ENCODE measurements around the gene ZNF490.
A peak's percentile ranks its signal among the peaks of the same experiment; 100 is the strongest.
"Not testable (repeated sequence)": the region's sequence is repeated elsewhere in the genome, so short reads cannot be mapped to it uniquely, and the experiment has no call there.

Gene ZNF490

GRCh38 chr19:12610540-12611360, at the start of gene ZNF490, which contains the start of gene ZNF791:
Gene ZNF490, minus strand, starts transcription at chr19:12610813. Its CDS starts 133 bp downstream, at chr19:12610680.
Gene ZNF791, plus strand, starts transcription at chr19:12610920. Its CDS starts 160 bp downstream, at chr19:12611080.
- peak; percentile 97 for DNase-seq (ENCODE audit: low read depth)

GRCh38 chr19:12657966-12658365, 47.4 kb upstream of the ZNF490 start:
- DNase-seq (ENCODE audit: low read depth): no peak

GRCh38 chr19:12656899-12657571, 46.4 kb upstream of the ZNF490 start:
- no peak for DNase-seq (ENCODE audit: low read depth)

DNA sequence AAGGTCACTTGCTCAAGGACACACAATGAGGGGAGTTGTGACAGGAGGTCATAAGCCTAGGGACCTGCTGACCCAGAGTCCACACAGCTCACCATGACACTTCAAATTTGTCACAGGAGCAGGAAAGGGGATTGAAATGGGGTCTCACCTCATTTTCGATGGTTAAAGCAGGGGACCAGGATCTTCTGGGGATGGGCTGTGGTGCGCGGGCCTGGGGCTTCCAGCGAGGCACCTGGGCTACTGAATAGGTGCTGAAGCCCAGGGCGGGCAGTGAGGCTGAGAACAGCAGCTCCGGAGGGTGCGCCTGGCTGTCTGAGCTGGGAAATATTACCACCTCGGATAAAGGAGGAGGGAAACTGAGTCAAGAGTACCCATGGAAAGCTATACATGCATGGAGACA, 44.9 kb upstream of the ZNF490 start:
- no peak for DNase-seq (ENCODE audit: low read depth)

- DNase-seq (ENCODE audit: low read depth): no peak
Measured at GRCh38 chr19:12652219-12652618, 41.6 kb upstream of the ZNF490 start.

DNA sequence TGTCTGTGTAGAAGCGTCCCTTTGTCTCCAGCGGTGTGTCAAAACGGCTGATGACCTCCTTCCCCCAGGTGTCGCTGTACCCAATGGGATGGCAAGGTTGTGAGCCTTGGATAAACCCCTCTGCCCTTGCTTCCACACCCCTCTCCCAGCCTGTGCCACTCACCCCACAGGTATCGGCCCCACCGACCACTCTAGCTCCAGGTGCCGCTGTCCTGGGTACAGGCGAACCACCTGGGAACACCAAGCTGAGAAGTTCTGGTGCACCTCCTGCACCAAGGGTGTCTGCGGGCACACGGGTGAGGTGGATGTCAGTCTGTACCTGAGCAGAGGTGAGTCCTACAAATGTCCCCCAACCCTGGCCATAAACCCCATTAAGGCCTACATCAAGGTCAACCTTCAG, 39.3 kb upstream of the ZNF490 start:
- DNase-seq (ENCODE audit: low read depth): no peak

- no peak for DNase-seq (ENCODE audit: low read depth)
Measured at GRCh38 chr19:12648088-12648487, 37.5 kb upstream of the ZNF490 start.

DNA sequence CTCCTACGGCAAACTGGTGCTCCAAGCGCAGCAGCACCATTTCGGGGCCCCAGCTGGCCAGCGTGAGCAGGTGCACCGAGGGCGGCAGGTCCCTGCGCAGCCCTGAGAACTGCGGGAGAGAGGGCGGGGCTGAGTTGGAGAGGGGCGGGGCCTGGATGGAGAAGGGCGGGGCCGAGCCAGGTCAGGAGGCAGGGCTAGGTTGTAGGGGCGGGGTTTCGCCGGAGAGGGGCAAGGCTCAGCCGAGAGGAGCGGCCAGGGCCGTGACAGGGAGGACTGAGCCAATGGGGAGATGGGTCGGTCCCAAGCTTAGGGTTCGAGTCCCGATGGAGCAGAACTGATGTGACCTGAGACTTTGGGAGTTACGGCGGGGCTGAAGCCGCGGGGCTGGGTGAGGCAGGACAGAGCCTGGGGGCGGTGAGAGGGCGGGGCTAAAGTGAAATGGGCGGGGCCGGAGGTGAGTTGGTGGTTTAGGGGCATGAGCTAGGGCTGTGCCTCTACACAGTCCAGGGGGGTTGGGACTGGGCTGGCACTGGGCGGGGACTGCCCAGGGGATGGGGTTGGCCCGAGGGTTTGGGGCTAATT, 37.0 kb upstream of the ZNF490 start:
- DNase-seq (ENCODE audit: low read depth): no peak

GRCh38 chr19:12647047-12647446, 36.4 kb upstream of the ZNF490 start:
- DNase-seq (ENCODE audit: low read depth): no peak

GRCh38 chr19:12646551-12646950, 35.9 kb upstream of the ZNF490 start:
- DNase-seq (ENCODE audit: low read depth): no peak

- DNase-seq (ENCODE audit: low read depth): not testable (repeated sequence)
Measured at GRCh38 chr19:12643716-12644115, 33.1 kb upstream of the ZNF490 start.

DNA sequence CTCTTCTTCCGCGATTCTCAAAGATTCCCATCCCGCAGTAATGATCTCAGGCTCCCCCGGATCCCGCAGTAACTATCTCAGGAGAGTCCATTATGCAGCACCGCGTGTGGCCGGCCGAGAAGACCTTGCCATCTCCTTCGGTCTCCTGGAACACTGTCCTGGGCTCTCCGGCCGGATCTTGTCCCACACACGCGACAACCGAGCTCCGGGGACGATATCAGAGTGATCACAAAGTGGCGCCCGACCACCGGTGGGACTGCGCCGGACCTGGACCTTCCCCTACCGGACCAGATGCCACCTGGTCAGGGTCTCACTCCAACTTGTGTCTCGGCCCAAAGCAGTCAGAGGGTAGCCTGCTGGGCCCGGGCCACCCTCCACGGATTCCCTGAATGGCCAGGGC, 31.9 kb upstream of the ZNF490 start:
- no peak for DNase-seq (ENCODE audit: low read depth)

DNA sequence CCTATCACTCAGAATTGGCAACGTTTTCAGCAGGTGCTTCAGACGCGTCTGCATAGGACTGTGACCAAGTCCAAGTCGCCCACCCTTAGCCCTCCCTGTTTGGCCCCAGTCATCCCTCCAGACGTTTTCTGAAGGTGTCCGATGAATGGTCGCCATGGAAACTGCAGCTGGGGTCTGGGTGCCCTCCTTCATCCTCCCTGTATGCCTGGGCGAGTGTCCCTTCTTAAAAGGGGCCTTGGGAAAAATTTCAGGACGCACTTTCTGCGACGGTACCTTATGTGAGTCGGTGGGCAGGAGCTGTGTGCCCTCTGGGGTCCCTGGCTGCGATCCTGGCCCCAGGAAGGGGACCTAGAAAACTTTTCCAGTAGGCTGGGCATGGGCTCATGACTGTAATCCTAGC, 30.8 kb upstream of the ZNF490 start:
- DNase-seq (ENCODE audit: low read depth): no peak

GRCh38 chr19:12639901-12640613, 29.4 kb upstream of the ZNF490 start:
- peak; percentile 81 for DNase-seq (ENCODE audit: low read depth)

GRCh38 chr19:12638611-12639182, 28.1 kb upstream of the ZNF490 start:
- DNase-seq (ENCODE audit: low read depth): no peak

DNA sequence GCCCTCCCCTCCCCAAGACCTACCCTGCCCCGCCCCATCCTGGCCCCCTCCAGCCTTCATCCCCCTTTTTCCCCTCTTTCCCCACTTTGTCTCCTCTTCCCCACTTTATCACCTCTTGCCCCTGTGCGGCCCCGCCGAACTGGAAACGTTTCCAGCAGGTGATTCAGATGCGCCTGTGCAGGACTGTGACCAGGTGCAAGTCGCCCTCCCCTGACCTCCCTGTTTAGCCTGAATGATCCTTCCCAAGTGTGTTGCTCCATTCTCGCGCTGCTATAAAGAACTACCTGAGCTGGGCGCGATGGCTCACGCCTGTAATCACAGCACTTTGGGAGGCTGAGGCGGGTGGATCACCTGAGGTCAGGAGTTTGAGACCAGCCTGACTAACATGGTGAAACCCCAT, 26.0 kb upstream of the ZNF490 start:
- DNase-seq (ENCODE audit: low read depth): no peak

DNA sequence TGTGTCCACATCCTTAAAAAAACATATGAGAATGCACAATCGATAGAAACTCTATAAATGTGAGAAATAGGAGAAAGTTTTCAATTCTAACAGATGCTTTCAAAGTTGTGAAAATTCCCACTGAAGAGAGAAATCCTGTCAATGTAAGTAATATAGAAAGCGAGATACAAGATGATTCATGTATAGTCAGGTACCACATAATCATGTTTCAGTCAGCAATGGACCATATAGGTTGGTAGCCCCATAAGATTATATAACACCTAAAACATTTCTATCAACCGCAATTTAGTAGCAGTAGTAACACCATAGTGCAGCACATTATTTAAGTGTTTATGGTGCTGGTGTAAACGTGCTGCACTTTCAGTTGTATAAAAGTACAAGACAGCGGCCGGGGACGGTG, 18.6 kb upstream of the ZNF490 start:
- DNase-seq (ENCODE audit: low read depth): no peak

DNA sequence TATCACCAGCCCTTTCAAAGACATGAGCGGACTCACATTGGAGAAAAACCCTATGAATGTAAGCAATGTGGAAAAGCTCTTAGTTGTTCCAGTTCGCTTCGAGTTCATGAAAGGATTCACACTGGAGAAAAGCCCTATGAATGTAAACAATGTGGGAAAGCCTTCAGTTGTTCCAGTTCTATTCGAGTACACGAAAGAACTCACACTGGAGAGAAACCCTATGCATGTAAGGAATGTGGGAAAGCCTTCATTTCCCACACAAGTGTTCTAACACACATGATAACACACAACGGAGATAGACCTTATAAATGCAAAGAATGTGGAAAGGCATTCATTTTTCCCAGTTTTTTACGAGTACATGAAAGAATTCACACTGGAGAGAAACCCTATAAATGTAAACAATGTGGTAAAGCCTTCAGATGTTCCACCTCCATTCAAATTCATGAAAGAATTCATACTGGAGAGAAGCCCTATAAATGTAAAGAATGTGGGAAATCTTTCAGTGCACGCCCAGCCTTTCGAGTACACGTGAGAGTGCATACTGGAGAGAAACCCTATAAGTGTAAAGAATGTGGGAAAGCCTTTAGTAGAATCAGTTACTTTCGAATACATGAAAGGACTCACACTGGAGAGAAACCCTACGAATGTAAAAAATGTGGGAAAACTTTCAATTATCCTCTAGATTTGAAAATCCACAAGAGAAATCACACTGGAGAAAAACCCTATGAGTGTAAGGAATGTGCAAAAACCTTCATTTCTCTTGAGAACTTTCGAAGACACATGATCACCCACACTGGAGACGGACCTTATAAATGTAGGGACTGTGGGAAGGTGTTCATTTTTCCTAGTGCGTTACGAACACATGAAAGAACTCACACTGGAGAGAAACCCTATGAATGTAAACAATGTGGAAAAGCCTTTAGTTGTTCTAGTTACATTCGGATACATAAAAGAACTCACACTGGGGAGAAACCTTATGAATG, 17.7 kb upstream of the ZNF490 start:
- DNase-seq (ENCODE audit: low read depth): no peak

- DNase-seq (ENCODE audit: low read depth): no peak
Measured at GRCh38 chr19:12626958-12627357, 16.3 kb upstream of the ZNF490 start.

GRCh38 chr19:12623361-12624031, 12.9 kb upstream of the ZNF490 start:
- no peak for DNase-seq (ENCODE audit: low read depth)
